ES-I3 (cell line): ENCODE results near the gene ABCA1.
"Not testable (repeated sequence)": the region's sequence is repeated elsewhere in the genome, so short reads cannot be mapped to it uniquely, and the experiment has no call there.

ENCODE experiments used
- H3K36me3 ChIP-seq: 2 replicates; pipeline ENCODE4 v1.6.1; 2013; ENCODE audit warnings: mild to moderate bottlenecking, low read length, control low read depth, moderate library complexity; ENCODE audit not compliant: insufficient read depth
- H3K4me1 ChIP-seq: 2 replicates; pipeline ENCODE4 v1.6.1; 2013; ENCODE audit warnings: mild to moderate bottlenecking, control low read depth, low read length; ENCODE audit not compliant: insufficient read depth
- H3K9ac ChIP-seq: 2 replicates; pipeline ENCODE4 v1.6.1; 2013; ENCODE audit warnings: low read depth, mild to moderate bottlenecking, low read length, moderate library complexity
- H3K9me3 ChIP-seq: 2 replicates; pipeline ENCODE4 v1.6.1; 2013; ENCODE audit warnings: mild to moderate bottlenecking, low read length, moderate library complexity; ENCODE audit not compliant: control insufficient read depth, insufficient read depth

The ABCA1 gene

GRCh38 chr9:104905153-104905901, 22.6 kb downstream of the ABCA1 start:
- Histone ChIP-seq H3K9me3 (no peaks in the 10 kb centered on the region), H3K4me1 (peaks cover 18% of the 10 kb centered on the region), H3K36me3 (no peaks in the 10 kb centered on the region), H3K9ac (no peak overlapping the region)

- no peak overlapping the region for H3K9ac ChIP-seq
- peaks cover 15% of the 10 kb centered on the region for H3K4me1 ChIP-seq
- H3K9me3 ChIP-seq: no peaks in the 10 kb centered on the region
- H3K36me3 ChIP-seq: no peaks in the 10 kb centered on the region
Measured at GRCh38 chr9:104903609-104904008, 24.3 kb downstream of the ABCA1 start.

- no peaks in the 10 kb centered on the region for H3K36me3 ChIP-seq
- H3K9ac ChIP-seq: no peak overlapping the region
- no peaks in the 10 kb centered on the region for H3K9me3 ChIP-seq
- H3K4me1 ChIP-seq: peaks cover 15% of the 10 kb centered on the region
Measured at GRCh38 chr9:104900871-104901270, 27.1 kb downstream of the ABCA1 start.

- Histone ChIP-seq H3K9ac (no peak overlapping the region), H3K9me3 (no peaks in the 10 kb centered on the region), H3K4me1 (peaks cover 15% of the 10 kb centered on the region), H3K36me3 (no peaks in the 10 kb centered on the region)
Measured at GRCh38 chr9:104900324-104900723, 27.6 kb downstream of the ABCA1 start.

- Histone ChIP-seq H3K36me3 (no peaks in the 10 kb centered on the region), H3K9ac (no peak overlapping the region), H3K4me1 (peaks cover 15% of the 10 kb centered on the region), H3K9me3 (no peaks in the 10 kb centered on the region)
Measured at GRCh38 chr9:104899759-104900247, 28.2 kb downstream of the ABCA1 start.

GRCh38 chr9:104898376-104898775, 29.6 kb downstream of the ABCA1 start:
- H3K4me1 ChIP-seq: peaks cover 13% of the 10 kb centered on the region
- H3K9me3 ChIP-seq, H3K36me3 ChIP-seq, H3K9ac ChIP-seq: not testable (repeated sequence)

GRCh38 chr9:104896131-104896530, 31.8 kb downstream of the ABCA1 start:
- Histone ChIP-seq H3K9me3 (no peaks in the 10 kb centered on the region), H3K36me3 (no peaks in the 10 kb centered on the region), H3K9ac (no peak overlapping the region), H3K4me1 (peaks cover 11% of the 10 kb centered on the region)

- H3K9ac ChIP-seq: no peak overlapping the region
- no peaks in the 10 kb centered on the region for H3K9me3 ChIP-seq
- H3K4me1 ChIP-seq: peaks cover 6% of the 10 kb centered on the region
- no peaks in the 10 kb centered on the region for H3K36me3 ChIP-seq
Measured at GRCh38 chr9:104895572-104895971, 32.4 kb downstream of the ABCA1 start.

- Histone ChIP-seq H3K36me3 (no peaks in the 10 kb centered on the region), H3K9ac (no peak overlapping the region), H3K4me1 (peaks cover 4% of the 10 kb centered on the region; the same call in 1 of the 2 replicates), H3K9me3 (no peaks in the 10 kb centered on the region)
Measured at GRCh38 chr9:104892701-104893100, 35.3 kb downstream of the ABCA1 start.

GRCh38 chr9:104890433-104890770, 37.6 kb downstream of the ABCA1 start:
- Histone ChIP-seq H3K9ac (no peak overlapping the region), H3K9me3 (no peaks in the 10 kb centered on the region), H3K4me1 (peaks cover 9% of the 10 kb centered on the region), H3K36me3 (no peaks in the 10 kb centered on the region)

GRCh38 chr9:104885818-104886709, 41.9 kb downstream of the ABCA1 start:
- H3K36me3 ChIP-seq: no peaks in the 10 kb centered on the region
- H3K4me1 ChIP-seq: peaks cover 12% of the 10 kb centered on the region

GRCh38 chr9:104883169-104883568, 44.8 kb downstream of the ABCA1 start:
- no peaks in the 10 kb centered on the region for H3K9me3 ChIP-seq
- H3K36me3 ChIP-seq: no peaks in the 10 kb centered on the region
- peaks cover 7% of the 10 kb centered on the region for H3K4me1 ChIP-seq
- no peak overlapping the region for H3K9ac ChIP-seq

More at GRCh38 chr9:104885818-104886709, 41.9 kb downstream of the ABCA1 start:
- H3K9me3 ChIP-seq: no peaks in the 10 kb centered on the region
- H3K9ac ChIP-seq: no peak overlapping the region

- Histone ChIP-seq H3K9ac (no peak overlapping the region), H3K36me3 (no peaks in the 10 kb centered on the region), H3K9me3 (no peaks in the 10 kb centered on the region), H3K4me1 (peaks cover 7% of the 10 kb centered on the region)
Measured at GRCh38 chr9:104882566-104882965, 45.4 kb downstream of the ABCA1 start.

- Histone ChIP-seq H3K36me3 (no peaks in the 10 kb centered on the region), H3K9me3 (no peaks in the 10 kb centered on the region), H3K4me1 (peaks cover 7% of the 10 kb centered on the region), H3K9ac (no peak overlapping the region)
Measured at GRCh38 chr9:104882086-104882485, 45.9 kb downstream of the ABCA1 start.
